Measurements from ENCODE around the gene KIF3C.
"Not testable (repeated sequence)": the region's sequence is repeated elsewhere in the genome, so short reads cannot be mapped to it uniquely, and the experiment has no call there.

Gene KIF3C

DNA sequence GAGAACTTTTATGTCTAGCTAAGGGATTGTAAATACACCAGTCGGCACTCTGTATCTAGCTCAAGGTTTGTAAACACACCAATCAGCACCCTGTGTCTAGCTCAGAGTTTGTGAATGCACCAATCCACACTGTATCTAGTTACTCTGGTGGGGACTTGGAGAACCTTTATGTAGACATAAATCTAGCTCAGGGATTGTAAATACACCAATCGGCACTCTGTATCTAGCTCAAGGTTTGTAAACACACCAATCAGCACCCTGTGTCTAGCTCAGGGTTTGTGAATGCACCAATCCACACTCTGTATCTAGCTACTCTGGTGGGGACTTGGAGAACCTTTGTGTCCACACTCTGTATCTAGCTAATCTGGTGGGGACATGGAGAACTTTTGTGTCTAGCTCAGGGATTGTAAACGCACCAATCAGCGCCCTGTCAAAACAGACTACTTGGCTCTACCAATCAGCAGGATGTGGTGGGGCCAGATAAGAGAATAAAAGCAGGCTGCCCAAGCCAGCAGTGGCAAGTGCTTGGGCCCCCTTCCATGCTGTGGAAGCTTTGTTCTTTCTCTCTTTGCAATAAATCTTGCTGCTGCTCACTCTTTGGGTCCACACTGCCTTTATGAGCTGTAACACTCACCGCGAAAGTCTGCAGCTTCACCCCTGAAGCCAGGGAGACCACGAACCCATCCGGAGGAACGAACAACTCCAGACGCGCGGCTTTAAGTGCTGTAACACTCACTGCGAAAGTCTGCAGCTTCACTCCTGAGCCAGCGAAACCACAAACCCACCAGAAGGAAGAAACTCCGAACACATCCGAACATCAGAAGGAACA, 66.1 kb downstream of the KIF3C start:
- DNase-seq, result not testable (repeated sequence)

DNA sequence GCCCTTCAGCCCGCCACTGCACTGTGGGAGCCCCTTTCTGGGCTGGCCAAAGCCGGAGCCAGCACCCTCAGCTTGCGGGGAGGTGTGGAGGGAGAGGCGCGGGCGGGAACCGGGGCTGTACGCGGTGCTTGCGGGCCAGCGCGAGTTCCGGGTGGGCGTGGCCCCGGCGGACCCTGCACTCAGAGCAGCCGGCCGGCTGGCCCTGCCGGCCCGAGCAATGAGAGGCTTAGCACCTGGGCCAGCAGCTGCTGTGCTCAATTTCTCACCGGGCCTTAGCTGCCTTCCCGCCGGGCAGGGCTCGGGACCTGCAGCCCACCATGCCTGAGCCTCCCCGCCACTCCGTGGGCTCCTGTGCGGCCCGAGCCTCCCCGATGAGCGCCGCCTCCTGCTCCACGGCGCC, 66.9 kb downstream of the KIF3C start:
- not testable (repeated sequence) for DNase-seq

GRCh38 chr2:25913696-25913973, 68.7 kb downstream of the KIF3C start:
- not testable (repeated sequence) for DNase-seq

DNA sequence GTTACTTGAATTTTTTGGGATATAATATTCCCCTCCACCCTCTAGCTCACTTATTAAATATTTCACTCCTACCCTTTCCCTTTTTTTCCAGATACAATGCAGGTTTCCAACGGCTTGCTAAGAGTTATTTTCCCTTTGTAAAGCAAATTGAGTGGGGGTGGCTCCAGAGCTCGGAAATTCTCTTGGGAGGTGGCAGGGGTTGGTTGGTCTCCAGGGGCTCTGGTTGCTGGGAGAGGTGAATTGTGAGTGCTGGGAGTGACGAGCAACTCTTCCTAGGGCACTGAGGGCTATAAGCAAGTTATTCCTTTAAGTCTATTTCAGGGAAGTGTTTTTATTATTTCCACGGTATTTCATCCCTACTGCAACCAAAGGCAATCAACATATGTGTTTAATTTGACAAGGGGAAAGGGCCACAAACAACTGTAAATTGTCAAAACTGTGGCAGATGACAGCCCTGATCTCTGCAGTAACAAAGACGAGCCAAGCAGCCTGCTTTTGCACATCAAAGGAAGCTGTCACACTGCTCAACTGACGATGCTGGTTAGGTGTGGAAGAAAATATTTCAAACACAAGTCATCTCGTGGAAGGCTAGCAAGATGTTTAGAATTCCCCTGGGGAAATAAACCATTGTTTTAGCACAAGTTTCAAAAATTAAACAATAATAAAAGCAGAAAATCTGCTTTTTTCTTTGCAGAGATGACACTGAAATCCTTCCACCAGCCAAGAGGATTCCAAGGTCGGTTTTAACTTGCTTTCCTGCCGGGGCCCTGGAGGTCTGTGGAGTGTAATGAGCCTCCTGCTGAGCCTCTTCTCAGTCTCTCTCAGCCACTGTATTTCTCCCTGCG, 69.2 kb downstream of the KIF3C start:
- peak; percentile 38 for DNase-seq

- not testable (repeated sequence) for DNase-seq
These were observed 72.7 kb downstream of the KIF3C start for GRCh38 chr2:25909574-25909973.

GRCh38 chr2:25905126-25905525, 77.2 kb downstream of the KIF3C start:
- DNase-seq, result no peak

DNA sequence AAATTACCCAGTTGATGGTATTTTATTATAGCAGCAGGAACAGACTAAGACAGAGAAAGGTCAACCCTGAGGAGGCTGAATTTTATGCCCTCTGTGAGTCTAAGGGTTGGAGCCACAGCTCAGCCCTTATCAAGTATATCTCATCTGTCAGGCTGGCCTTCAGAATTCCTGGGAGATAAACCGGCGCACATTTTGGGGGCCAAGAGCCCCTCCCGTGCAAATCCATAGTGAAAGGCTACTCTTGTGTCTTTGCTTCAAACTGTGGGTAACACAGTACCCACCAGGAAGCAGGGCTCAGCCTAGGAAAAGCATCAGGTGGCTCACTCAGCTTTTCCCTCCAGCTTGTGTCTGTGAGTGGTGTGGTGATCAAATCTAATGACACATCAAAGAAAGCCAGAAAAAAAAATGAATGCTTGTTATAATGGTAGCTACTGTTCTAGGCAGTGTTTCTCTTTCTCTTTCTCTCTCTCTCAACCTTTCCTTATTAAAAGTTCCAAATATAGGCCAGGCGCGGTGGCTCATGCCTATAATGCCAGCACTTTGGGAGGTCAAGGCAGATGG, 79.0 kb downstream of the KIF3C start:
- DNase-seq, result no peak

DNA sequence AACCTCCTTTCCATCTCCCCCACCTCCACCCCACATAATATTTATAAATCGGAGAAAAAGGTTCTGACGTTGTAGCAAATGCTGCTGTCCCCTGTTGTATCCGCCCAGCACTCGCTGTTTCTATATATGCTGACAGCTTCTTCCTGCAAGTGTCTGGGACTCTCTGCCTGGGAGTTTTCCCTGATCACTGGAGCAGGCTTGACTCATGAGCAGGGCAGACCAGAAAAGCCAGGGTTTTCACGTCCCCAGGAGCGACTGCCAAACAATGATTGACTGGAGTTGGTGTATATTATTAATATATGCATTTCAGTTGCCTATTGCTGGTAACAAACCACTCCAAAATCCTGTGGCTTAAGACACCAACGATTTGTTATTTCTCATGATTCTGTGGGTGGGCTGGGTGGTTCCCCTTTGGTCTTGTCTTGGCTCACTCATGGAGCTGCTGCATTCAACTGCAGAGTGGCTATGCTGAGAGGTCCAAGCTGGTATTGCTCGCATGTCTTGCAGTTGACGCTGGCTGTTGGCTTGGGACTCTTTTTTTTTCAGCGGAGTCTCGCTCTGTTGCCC, 82.8 kb downstream of the KIF3C start:
- DNase-seq, result no peak

- no peak for DNase-seq
These were observed 84.8 kb downstream of the KIF3C start for GRCh38 chr2:25897506-25897905.

DNA sequence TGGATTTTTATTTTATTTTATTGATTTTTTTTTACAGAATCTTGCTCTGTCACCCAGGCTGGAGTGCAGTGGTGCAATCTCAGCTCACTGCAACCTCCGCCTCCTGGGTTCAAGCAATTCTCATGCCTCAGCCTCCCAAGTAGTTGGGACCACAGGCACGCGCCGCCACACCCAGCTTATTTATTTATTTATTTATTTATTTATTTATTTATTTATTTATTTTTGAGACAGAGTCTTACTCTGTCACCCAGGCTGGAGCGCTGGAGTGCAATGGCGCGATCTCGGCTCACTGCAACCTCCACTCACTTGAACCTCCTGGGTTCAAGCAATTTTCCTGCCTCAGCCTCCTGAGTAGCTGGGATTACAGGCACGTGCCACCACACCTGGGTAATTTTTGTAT, 86.0 kb downstream of the KIF3C start:
- not testable (repeated sequence) for DNase-seq

- no peak for DNase-seq
These were observed 86.7 kb downstream of the KIF3C start for GRCh38 chr2:25895610-25896009.

GRCh38 chr2:25895018-25895417, 87.3 kb downstream of the KIF3C start:
- no peak for DNase-seq

DNA sequence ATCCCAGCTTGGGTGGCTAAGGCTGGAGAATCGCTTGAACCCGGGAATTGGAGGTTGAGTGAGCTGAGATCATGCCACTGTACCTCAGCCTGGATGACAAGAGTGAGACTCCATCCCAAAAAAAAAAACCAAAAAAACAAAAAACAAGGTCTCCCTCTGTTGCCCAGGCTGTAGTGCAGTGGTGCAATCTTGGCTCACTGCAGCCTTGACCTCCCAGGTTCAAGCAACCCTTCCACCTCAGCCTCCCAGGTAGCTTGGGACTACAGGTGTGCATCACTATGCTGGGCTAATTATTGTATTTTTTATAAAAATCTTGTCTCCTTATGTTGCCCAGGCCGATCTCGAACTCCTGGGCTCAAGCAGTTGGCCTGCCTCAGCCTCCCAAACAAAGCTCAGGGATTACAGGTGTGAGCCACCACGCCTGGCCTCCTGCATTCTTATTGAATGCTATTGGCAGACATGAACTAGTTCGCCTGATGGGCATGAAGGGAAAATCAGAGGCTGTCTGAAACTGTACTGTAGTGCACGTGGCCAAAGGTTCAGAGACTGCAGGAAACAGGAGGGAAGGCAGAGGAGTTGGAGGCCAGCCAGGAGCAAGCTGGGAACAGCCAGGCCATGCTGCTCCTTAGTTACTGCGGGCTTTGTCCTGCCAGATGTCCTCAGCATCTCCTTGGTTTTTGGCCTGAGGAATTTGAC, 88.0 kb downstream of the KIF3C start:
- DNase-seq, result peak; percentile 37

DNA sequence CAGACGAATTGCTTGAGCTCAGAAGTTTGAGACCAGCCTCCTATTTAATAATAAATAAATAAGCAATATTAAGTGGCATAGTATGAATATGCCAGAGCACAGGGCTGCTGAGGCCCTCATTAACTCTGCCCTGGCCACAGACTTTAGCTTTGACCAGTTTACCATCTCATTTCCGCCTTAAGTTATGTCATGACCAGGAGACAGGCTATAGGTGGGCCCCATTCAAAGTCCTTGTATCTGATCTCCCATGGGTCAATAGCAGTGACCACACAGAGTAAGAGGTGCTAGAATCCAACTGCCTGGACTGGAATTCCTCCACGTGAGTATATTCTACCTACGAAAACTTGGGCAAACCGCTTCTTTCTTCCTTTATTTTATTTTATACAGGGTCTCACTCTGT, 90.6 kb downstream of the KIF3C start:
- DNase-seq, result no peak

DNA sequence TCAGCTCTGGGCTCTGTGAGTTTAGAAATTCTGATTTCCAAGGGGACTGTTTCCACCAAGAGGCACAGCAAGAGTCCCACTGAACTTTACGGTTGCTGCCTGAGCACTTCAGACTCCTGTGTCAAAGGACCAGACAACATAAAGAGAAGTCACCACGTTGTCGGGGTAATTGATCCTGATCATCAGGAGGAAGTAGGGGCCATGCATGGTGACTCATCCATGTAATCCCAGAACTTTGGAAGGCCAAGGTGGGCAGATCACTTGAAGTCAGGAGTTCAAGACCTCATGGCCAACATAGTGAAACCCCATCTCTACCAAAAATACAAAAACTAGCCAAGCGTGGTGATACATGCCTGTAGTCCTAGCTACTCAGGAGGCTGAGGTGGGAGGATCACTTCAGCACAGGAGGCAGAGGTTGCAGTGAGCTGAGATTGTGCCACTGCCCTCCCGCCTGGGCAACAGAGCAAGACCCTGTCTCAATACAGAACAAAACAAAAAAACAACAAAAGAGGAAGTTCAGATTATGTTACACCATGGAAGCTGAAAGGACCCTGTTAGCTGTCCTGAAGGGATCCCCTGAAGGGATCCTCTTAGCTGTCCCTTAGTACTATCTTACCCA, 94.6 kb downstream of the KIF3C start:
- DNase-seq, result no peak

- peak; percentile 83 for DNase-seq
These were observed 96.4 kb downstream of the KIF3C start for GRCh38 chr2:25885933-25886332.

DNA sequence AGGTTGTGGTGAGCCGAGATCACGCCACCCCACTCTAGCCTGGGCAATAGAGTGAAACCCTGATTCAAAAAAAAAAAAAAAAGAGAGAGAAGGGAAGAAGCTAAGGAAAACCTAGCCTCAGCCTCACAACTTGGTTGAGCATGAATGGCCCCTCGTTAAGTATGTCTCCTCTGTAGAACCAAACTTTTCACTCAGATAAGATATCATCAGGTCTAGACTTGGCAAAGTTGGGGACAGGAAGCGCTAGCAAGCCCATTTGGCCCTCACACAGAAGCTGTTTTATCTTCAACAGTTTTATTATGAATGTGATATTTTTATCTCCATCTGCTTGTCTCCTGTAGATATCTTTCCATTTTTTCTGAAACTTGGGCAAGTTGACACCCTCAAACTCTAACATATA, 100.5 kb downstream of the KIF3C start:
- DNase-seq, result no peak

DNA sequence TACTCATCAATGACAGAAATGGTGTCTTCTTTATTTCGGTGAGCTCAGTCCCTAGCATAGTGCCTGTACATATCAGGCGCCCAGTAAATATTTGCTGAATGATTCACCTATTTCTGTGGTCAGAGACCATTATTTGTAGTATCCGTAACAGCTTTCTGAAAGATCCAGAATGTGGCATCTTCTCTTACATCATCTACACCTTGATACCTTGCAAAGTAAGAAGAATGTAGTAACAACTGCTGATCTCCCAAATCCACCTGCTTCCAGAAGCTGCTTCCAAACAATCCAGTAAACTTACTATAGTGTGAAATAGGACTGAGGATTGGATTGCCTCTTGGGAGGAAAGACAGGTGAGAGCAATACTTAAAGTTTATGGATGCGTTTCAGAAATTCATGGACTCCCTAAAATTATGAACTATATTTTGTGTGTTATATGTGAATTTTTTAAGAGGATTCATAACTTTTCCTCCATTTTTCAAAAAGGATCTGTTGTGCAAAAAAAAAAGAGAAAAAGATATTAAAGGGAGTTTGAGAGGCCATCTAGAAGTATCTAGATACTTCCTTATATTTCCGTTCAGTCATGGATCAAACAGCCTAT, 103.1 kb downstream of the KIF3C start:
- peak; percentile 56 for DNase-seq

DNA sequence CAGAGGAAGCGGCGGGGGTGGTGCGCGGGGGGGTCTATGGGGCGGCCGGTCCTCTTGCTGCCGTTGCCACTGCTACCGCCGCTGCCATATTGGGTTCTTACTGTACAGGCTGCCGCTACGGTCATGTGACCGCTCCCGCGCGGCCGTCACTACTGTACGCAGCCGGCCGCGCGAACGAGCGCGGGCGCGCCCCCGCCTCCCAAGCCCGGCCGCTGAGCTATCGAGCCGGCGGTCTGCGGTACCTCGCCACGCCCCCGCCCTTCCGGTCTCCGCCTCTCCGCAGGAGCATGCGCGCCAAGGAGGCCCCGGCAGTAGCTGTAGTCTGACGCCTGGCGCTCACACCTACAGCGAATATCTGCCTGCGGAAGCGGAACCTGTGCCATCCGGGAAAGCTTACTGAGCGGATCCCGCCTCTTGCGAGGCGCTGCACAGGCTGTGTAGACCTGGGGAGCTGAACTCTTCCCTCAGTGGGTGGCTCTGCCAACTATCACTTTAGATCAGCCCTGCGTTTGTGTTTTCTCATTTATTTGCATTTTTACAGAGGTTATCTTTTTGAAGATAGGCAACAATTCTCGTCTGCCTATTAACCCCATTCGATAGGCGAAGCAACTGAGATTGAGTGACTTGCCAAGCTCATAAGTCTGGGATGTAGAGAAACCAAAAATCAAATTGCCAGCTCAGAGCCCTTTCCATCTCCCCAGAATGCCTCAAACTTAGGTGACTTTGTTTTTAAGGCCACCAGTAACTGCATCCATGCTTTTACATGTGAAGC, 103.8 kb downstream of the KIF3C start, which contains the start of gene ASXL2:
ASXL2 (minus strand) TSS at position 127 of the 772 bp plus-strand sequence. CDS start 265 bp downstream, outside the sequence.
- DNase-seq, result peak; percentile 97

- peak; percentile 48 for DNase-seq
These were observed 104.6 kb downstream of the KIF3C start for GRCh38 chr2:25877431-25878360.
